HG03442 (cell line): ENCODE data around the gene MYO1G.
"Not testable (repeated sequence)": the region's sequence is repeated elsewhere in the genome, so short reads cannot be mapped to it uniquely, and the experiment has no call there.

ENCODE experiments used
- ATAC-seq: cut with Tn5 transposase; IDR thresholded peaks from one replicate; pipeline ENCODE4 v1.9.1; 2021; ENCODE audit warnings: mild to moderate bottlenecking, moderate library complexity; ENCODE audit not compliant: unreplicated experiment

MYO1G gene

GRCh38 chr7:44999245-45000092 lies 20.7 kb upstream of the MYO1G start:
- peak; percentile 66 for ATAC-seq

GRCh38 chr7:44998153-44998871 lies 19.5 kb upstream of the MYO1G start:
- ATAC-seq: no peak

DNA sequence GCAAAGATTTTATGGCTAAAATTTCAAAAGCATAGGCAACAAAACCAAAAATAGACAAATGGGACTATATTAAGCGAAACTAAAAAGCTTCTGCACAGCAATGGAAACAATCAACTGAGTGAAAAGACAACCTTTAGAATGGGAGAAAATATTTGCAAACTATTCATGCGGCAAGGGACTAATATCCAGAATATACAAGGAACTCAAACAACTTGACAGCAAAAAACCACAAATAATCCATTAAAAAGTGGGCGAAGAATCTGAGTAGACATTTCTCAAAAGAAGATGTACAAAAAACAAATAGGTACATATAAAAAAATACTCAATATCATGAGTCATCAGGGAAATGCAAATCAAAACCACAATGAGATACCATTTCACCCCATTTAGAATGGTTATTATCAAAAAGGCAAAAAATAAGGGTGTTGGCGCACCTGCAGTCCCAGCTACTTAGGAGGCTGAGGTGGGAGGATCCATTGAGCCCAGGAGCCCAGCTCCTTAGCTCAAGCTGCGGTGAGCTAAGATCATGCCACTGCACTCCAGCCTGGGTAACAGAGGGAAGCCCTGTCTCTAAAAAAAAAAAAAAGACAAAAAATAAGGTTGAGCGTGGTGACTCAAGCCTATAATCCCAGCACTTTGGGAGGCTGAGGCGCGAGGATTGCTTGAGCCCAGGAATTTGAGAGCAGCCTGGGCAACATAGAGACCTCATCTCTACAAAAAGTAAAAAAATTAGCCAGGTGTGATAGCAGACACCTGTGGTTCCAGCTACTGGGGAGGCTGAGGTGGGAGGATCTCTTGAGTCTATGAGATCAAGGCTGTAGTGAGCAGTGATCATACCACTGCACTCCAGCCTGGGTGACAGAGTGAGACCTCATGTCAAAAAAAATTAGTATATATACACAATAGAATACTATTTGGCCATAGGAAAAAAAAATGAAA lies 17.0 kb upstream of the MYO1G start:
- ATAC-seq: no peak

DNA sequence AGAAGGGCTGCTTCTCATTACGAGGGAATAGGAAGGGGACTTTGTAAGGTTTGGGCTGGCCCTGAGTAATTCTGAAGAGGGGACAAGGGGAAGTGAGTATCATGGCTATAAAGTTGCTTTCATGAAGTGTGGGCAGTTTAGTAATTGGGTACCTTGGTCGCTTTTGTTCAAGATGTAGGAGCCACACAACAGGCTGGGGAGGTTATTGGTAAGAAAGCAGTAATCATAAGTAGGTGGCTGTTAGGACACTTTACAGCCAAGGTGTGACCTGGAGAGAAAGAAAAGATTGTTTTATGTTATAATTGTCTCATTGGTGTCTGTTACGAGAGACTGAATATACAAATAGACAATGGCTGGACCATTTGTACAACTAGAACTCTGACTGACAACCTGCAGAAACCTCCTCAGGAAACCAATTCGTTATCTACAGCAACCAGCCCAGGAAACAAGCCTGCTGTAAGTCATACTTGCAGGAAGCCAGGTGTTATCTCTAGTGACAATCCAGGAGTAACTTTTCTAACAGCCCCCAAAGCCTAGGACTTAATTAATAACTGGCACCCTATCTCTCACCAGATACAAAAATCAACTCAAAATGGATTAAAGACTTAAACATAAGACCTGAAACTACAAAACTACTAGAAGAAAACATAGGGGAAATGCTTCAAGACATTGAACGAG lies 16.2 kb upstream of the MYO1G start:
- ATAC-seq: no peak

DNA sequence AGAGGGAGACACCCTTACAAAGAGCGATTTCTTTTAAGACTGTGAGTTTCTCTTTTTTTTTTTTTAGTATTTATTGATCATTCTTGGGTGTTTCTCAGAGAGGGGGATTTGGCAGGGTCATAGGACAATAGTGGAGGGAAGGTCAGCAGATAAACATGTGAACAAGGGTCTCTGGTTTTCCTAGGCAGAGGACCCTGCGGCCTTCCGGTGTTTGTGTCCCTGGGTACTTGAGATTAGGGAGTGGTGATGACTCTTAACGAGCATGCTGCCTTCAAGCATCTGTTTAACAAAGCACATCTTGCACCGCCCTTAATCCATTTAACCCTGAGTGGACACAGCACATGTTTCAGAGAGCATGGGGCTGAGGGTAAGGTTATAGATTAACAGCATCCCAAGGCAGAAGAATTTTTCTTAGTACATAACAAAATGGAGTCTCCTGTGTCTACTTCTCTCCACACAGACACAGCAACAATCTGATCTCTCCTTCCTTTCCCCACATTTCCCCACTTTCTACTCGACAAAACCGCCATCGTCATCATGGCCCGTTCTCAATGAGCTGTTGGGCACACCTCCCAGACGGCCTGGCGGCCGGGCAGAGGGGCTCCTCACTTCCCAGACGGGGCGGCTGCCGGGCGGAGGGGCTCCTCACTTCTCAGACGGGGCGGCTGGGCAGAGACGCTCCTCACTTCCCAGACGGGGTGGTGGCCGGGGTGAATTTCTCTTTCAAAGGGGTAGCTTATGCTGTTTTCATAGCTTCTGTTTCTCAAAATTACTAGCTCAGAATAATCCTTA lies 13.4 kb upstream of the MYO1G start:
- ATAC-seq: not testable (repeated sequence)

DNA sequence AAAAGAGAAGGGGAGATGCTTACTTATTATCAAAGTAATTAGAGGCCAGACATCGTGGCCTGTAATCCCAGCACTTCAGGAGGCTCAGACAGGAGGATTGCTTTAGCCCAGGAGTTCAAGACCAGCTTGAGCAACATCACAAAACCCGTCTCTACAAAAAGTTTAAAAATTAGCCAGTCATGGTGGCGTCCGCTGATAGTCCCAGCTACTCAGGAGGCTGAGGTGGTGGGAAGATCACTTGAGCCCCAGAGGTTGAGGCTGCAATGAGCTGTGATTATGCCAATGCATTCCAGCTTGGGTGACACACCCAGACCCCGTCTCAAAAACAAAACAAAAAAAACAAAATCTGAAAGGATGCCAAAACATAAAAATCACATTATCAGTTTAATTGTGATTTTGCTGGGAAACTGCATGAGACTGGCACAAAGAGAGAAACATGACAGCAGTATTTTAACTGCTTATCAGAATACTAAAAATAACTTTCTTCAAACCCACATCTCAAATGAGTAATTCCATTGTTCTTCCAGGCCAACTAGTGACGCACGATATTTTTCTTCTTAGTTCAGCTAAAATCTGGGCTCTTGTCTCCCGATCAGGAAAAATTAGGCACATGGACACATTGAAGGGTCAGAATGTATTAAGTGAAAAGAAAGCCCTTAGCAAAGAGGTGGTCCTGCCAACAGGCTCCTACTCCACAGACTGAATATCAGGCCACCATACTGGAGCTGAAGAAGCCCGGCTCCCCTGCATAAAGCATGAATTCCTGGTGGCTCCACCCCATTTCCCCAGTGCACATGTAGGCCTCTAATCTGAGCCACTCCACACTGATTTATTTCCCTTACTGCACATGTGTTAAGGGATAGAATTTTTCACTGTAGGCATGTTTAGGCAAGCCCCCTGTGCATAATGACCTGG lies 11.6 kb upstream of the MYO1G start:
- no peak for ATAC-seq

DNA sequence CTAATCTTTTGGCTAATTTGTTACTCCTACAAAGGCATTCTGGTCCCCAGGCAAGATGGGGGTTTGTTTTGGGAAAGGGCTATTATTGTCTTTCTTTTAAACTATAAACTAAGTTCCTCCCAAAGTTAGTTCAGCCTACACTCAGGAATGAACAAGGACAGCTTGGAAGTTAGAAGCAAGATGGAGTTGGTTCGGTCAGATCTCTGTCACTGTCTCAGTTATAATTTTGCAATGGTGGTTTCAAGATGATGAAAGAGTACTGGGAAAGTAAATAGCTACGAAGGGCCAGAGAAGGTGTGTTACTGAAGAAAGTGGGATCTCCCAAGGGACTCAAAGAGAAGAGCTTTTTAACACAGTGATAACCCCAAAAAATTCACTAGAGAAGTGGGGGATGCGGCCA lies 10.3 kb upstream of the MYO1G start:
- no peak for ATAC-seq

DNA sequence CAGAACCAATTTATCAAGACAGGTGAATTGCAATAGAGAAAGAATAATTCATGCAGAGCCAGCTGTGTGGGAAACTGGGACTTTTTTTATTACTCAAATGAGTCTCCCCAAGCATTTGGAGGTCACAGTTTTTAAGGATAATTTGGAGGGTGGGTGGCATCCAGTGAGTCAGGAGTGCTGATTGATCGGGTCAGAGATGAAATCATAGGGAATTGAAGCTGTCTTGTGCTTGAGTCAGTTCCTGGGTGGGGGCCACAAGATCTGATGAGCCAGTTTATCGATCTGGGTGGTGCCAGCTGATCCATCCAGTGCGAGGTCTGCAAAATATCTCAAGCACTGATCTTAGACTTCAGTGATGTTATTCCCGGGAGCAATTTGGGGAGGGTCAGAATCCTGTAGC lies 9.9 kb upstream of the MYO1G start:
- no peak for ATAC-seq

- ATAC-seq: no peak
These were observed 9.2 kb upstream of the MYO1G start for GRCh38 chr7:44987996-44988395.

DNA sequence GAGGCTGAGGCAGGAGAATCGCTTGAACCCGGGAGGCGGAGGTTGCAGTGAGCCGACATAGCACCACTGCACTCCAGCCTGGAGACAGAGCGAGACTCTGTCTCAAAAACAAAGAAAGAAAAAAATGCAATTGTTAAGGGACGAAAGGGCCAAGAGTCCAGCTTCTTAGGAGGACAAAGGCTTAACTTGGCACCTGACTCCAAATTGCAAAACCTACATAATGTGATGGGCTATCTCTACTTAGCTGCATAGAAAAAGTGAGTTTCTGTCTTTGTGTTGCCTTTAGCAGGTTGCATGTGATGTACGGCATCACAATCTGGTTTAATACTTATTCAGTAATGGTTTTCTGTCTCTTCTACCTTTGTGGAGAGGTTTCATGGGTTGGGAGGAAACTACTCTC lies 8.6 kb upstream of the MYO1G start:
- no peak for ATAC-seq

DNA sequence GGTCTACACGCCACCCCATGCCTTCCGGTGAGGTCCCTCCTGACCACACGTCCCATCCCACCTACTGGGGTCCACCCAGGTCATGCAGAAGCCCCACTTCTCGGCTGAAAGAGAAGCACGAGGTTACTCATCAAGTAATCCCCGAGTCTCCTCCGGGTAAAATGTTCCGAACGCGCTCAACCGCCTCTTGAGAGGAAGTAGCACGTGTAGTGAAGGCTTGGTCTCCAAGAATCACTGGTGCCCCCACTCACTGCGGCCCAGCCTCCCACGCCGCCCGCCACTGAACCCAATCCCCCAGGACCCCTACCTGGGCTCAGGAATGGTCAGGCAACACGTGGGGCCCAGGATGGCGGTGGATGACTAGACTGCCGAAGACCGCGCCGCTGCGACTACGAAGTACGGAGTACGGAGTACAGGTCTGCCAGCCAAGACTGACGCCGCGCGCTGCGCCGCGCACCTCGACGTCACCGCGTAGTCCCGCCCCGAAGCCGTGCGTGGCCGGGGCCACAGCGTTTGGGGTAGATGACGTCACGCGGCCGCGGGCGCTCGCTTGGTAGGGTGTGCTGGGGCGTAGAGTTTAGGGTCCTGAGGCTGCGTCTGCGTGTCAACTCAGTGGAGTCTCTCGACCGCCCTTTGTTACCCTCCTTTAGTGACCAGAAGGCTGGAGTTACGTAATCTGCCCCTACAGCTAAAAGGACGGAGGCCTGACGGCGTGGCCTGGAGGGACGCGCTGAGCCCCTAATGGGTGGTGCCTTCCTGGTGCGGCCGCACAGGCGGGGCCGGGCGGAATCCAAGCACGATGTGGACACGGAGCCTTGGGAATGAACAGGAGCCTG lies 7.6 kb upstream of the MYO1G start:
- ATAC-seq: peak; percentile 90

DNA sequence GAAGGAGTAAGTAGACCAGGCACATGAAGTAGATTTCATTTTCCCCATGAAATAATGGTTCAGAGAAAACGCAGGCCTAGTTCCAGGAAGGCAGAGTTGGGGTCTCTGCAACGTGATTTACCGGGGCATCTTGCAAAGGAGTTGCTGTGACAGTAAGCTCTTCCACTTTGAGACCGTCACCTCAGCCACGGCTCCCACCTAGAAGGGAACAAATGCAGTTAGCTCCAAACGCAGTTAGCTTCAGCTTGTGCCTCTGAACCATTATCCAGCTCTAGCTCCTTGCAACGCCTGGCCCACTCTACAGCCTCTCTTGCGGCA lies 7.0 kb upstream of the MYO1G start:
- ATAC-seq: no peak

DNA sequence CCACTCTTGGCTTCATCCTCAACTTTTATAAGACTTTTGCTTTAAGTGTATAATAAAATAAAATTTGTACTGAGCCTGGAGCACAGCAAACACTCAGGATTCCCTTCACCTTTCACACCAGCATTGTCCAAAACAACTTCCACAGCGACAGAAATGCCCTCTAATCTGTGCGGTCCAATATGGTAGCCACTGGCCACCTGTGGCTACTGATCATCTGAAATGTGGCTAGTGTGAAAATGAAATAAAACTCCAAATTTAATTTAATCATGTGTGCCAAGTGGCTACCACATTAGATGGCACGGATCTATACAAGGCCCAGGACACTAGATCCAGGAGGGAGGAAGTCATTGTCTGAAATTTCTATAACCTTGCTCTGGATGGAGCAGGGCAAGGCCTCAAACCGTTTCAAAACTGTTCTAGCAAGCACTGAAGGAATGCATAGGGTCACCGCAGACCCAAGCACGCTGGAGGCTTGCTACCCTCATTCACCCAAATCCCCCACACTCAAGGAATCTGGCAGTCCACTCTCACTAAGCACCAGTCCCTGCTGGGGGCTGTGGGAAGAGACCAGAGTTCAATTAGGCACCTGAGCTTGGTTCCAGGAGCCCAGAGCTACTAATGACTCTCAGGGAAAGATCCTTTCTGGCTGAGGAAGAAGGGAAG lies 6.3 kb upstream of the MYO1G start:
- no peak for ATAC-seq

- no peak for ATAC-seq
These were observed 5.6 kb upstream of the MYO1G start for GRCh38 chr7:44984478-44984758.

DNA sequence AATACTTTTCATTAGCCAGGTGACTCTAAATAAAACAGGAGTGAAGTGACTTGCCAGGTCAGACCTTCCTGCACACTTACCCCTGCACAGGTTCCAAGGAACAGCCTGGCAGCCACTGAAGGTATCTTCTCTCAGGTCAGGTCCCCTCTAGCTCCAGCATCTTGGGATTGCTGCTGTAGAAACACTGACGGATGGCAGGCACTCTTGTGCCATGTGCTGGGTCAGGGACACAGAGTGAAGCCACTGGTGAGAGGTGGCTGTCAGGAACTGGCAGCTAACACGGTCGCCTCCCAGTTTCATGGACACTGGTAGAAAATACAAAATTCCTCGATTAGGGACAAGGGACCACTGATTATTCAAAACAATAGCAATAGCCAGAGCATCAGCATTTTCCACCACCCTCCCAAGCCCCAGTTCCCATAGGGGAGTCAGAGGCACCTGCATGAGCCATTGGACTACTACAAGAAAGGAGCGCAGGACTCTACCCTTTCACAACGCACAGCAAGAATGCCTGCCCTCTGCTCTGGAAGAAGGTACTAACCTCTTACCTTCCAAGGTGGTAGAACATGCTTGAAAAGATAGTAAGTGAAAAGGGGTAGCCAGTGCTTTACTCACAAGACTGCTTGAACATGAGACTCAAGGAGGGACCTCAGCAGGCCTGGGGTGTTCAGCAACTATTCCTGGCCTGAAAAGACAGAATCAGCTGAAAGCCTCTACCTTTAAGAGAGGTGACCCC lies 5.1 kb upstream of the MYO1G start:
- no peak for ATAC-seq

DNA sequence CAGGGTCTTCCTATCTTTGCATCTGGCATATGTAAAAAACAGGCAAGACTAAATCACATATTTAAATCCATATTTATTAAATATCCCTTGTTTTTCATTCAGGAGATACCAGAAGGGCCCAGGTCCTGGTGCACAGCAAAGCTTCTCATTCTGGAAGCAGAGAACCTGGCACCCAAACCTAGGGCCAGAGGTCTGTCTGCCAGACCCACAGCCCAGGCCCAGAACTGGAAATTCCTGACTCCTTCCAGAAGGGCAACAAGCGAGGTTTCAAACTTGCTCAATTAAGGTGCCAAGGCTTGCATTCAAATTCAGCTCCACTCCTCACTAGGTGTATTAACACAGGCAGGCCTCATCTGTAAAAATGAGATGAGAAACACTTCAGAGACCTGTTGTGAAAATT lies 4.2 kb upstream of the MYO1G start:
- no peak for ATAC-seq

DNA sequence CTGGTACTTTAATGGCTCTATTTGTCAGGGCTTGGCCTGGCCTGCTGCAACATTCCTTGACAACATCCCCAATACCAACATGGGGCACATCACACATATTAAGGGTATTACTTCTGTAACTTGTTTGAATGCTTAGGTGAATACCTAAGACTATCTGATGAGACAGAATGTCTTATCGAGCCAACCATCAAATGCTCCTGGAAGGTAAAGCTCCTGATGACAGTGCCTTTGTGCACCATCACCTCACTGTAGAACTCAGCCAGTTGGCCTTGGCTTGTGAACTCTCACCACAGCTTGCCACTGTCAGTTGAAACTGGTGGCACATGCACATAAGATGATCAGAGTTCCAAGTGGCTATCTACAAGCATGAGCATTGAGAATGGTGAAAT lies 3.7 kb upstream of the MYO1G start:
- ATAC-seq: no peak
